ENCODE results near the gene CCDC34. TPM values are rescaled to one million over a fixed set of nuclear protein-coding genes. Genes with fewer than 3 reads are reported as not detected.

CCDC34 gene
- total and polyA plus RNA-seq, 2 of the 8 experiments (the other 6 are each of a cell fraction or from before 2014, with no cell fraction given), result 7.7 to 24.3 TPM

DNA sequence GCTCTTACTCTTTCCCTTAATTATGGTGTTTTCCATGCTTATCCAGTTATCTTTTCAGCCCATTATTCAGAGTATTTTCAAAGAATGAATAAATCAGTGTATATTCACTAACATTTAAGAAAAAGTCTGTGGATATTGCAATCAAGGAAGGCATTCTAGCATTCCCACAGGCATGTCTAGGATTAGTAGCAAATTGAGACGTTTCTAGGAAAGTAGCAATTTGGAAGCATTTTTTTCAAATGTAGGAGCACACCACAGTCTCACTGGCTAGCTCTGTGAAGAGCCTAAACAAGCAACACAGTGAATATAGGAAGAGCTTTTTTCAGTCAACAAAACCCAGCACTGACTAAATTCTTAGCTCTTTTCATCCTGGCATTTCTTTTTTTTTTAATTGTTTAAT, 65.4 kb downstream of the CCDC34 start:
- no peak for FAIRE-seq
- Histone ChIP-seq H2BK20ac (ENCODE audit: low read length) (no peak overlapping the region), H3K4me3 (ENCODE audit: extremely low read depth in 1 of 4, insufficient read depth in 2 of 4, low read depth in 3 of 4, low read length in 4 of 4) (no peak overlapping the region), H4K20me1 (replicated peaks in 1 of 2; ENCODE audit: control insufficient read depth in 1 of 2, insufficient read depth in 2 of 2, low read length in 2 of 2) (no peaks in the 10 kb centered on the region), H3K79me2 (ENCODE audit: control insufficient read depth in 1 of 2, insufficient read depth in 2 of 2, low read length in 2 of 2) (no peaks in the 10 kb centered on the region), H3K4ac (replicated peaks; ENCODE audit: insufficient read length, low read depth, low read length) (no peak overlapping the region), H3K23ac (ENCODE audit: insufficient read length) (no peak overlapping the region), H3K14ac (ENCODE audit: insufficient read length) (no peak overlapping the region), H2BK12ac (ENCODE audit: low read depth, low read length) (no peak overlapping the region), H3K27me3 (replicated peaks in 1 of 4; ENCODE audit: control insufficient read depth in 3 of 4, extremely low read depth in 1 of 4, insufficient read depth in 3 of 4, low read length in 3 of 4) (no peaks in the 10 kb centered on the region), H3K9me3 (ENCODE audit: insufficient read depth in 2 of 2, low read depth in 1 of 2, low read length in 1 of 2) (no peaks in the 10 kb centered on the region), H4K8ac (ENCODE audit: extremely low read depth, insufficient read depth, low read length) (no peak overlapping the region), H4K91ac (replicated peaks; ENCODE audit: insufficient read length, low read length) (no peak overlapping the region), H2AFZ (ENCODE audit: low read length) (no peak overlapping the region), H3K27ac (ENCODE audit: low read depth, low read length) (no peak overlapping the region), H3K36me3 (ENCODE audit: control insufficient read depth in 2 of 4, insufficient read depth in 4 of 4, low read length in 3 of 4) (no peaks in the 10 kb centered on the region), H3K56ac (replicated peaks; ENCODE audit: insufficient read length, low read depth, low read length) (no peak overlapping the region), H2BK120ac (replicated peaks; ENCODE audit: low read depth, low read length) (no peak overlapping the region), H2BK5ac (ENCODE audit: low read depth, low read length) (no peak overlapping the region), H4K5ac (ENCODE audit: insufficient read length, low read depth, low read length) (no peak overlapping the region), H2AK5ac (ENCODE audit: low read depth, low read length) (no peak overlapping the region), H2BK15ac (ENCODE audit: low read length) (no peak overlapping the region), H3K79me1 (ENCODE audit: low read depth, low read length) (no peaks in the 10 kb centered on the region), H3K4me2 (ENCODE audit: insufficient read depth in 1 of 2, low read depth in 2 of 2, low read length in 2 of 2) (no peak overlapping the region), H3K9ac (replicated peaks in 1 of 4; ENCODE audit: extremely low read depth in 1 of 4, low read depth in 3 of 4, low read length in 3 of 4) (no peak overlapping the region), H3K23me2 (ENCODE audit: low read depth, low read length) (no peaks in the 10 kb centered on the region), H3K4me1 (replicated peaks in 1 of 4; ENCODE audit: control insufficient read depth in 3 of 4, insufficient read depth in 4 of 4, low read length in 3 of 4) (peaks cover 0 to 3% (median 0%) of the 10 kb centered on the region in 4 experiments; a peak in 2 of 7 replicates), H3K18ac (ENCODE audit: extremely low read depth, low read length) (no peak overlapping the region)
- POLR2A ChIA-PET (ENCODE audit: partially characterized antibody), result interaction anchor here (0.6 to 1.1 kb wide), 2 partner anchors 14 to 65 kb away, joined by 3 to 4 read pairs; partner anchors contain the start of gene CCDC34
- TF ChIP-seq SRF (IDR thresholded peaks at IDR 0.05; ENCODE audit: low read depth, low read length) (no peak), GABPA (IDR thresholded peaks at IDR 0.05; ENCODE audit: borderline replicate concordance, insufficient read depth, low read length) (no peak), KDM4A (IDR thresholded peaks at IDR 0.05; ENCODE audit: low read depth, low read length, severe bottlenecking) (no peak), BACH1 (IDR thresholded peaks at IDR 0.05; ENCODE audit: low read length) (no peak), CHD2 (IDR thresholded peaks at IDR 0.05; ENCODE audit: low read length) (no peak)
- TF ChIP-seq, protein P1, sequence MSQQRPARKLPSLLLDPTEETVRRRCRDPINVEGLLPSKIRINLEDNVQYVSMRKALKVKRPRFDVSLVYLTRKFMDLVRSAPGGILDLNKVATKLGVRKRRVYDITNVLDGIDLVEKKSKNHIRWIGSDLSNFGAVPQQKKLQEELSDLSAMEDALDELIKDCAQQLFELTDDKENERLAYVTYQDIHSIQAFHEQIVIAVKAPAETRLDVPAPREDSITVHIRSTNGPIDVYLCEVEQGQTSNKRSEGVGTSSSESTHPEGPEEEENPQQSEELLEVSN (IDR thresholded peaks at IDR 0.05), result no peak
- DNase-seq (ENCODE audit: low read depth in 1 of 2, low spot score in 2 of 2), result no peak
- CTCF ChIA-PET (ENCODE audit: partially characterized antibody), result interaction anchor here (0.6 to 7.0 kb wide), 16 partner anchors 8 to 201 kb away, joined by 3 to 82 read pairs (median 11); no protein-coding TSS in a partner anchor
- 92% methylated on average over 1 of the region's 1 CpG; no CpG with 5 or more reads in 1 of the 2 experiments for WGBS, 2 experiments (ENCODE audit: extremely low coverage in 1 of 2, insufficient coverage in 1 of 2, insufficient read length in 1 of 2, insufficient replicate concordance in 2 of 2, low coverage in 1 of 2, low lambda C conversion rate in 2 of 2, missing lambda C conversion rate in 1 of 2)

Data from H1 (cell line).